SK-N-SH treated with all-trans-retinoic acid at 6 μM for 48 hours (cell line): Measurements from ENCODE around the gene SCAMP5.

Experiments
- ARNTL ChIP-seq: fragments of 450-650 bp; formaldehyde crosslinking; IDR thresholded peaks from 2 replicates; pipeline ENCODE4 v1.5.0; 2020; ENCODE audit warnings: low read depth, mild to moderate bottlenecking, moderate library complexity, borderline replicate concordance
- GLIS3 ChIP-seq: fragments of 250-450 bp; sonication (Bioruptor Pico); IDR thresholded peaks from 2 replicates; pipeline ENCODE4 v1.5.0; 2020; ENCODE audit warnings: mild to moderate bottlenecking, moderate library complexity
- RARB ChIP-seq: fragments of 250-450 bp; sonication (Bioruptor Pico); IDR thresholded peaks from 2 replicates; pipeline ENCODE4 v1.8.0; 2021; ENCODE audit warnings: mild to moderate bottlenecking, moderate library complexity
- ZFP3 ChIP-seq: fragments of 250-450 bp; sonication (Bioruptor Pico); IDR thresholded peaks from 2 replicates; pipeline ENCODE4 v1.5.0; 2020; ENCODE audit warnings: mild to moderate bottlenecking, moderate library complexity
- ZFP30 ChIP-seq: fragments of 450-650 bp; formaldehyde crosslinking; IDR thresholded peaks from 2 replicates; pipeline ENCODE4 v1.5.0; 2022; ENCODE audit warnings: mild to moderate bottlenecking, moderate library complexity
- ZNF70 ChIP-seq: fragments of 450-650 bp; formaldehyde crosslinking; IDR thresholded peaks from 2 replicates; pipeline ENCODE4 v1.5.0; 2020; ENCODE audit warnings: mild to moderate bottlenecking, moderate library complexity
- TF ChIP-seq, protein P1 (sequence below): fragments of 250-450 bp; sonication (Bioruptor Pico); IDR thresholded peaks from 2 replicates; pipeline ENCODE4 v1.5.1; 2020; ENCODE audit warnings: low read depth, mild to moderate bottlenecking, moderate library complexity
- TF ChIP-seq, protein P2 (sequence below): fragments of 250-450 bp; sonication (Bioruptor Pico); IDR thresholded peaks from 2 replicates; pipeline ENCODE4 v1.5.0; 2020; ENCODE audit warnings: mild to moderate bottlenecking, moderate library complexity
- TF ChIP-seq, protein P3 (sequence below): fragments of 250-450 bp; sonication (Bioruptor Pico); IDR thresholded peaks from 2 replicates; pipeline ENCODE4 v1.8.0; 2021; ENCODE audit warnings: low read depth, mild to moderate bottlenecking, moderate library complexity, borderline replicate concordance

DNA sequence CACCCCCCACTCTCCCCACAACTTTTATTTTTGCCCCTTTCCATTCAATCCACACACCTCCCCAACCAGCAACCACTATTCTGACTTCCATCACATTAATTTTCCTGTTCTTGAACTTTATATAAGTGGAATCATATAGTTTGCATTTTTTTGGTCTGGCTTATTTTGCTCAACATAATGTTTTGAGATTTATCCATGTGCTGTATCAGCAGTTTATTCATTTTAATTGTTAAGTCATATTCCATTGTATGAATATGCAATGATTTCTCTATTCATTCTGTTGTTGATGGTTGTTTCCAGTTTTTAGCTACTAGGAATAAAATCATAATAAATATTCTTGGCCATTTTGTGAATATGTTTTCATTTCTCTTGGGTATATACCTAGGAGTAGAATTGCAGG, 5.8 kb upstream of the SCAMP5 start:
- TF ChIP-seq ZFP3 (CRISPR knock-in tag), result no peak
- TF ChIP-seq ZNF70, result no peak
- no peak for TF ChIP-seq RARB (CRISPR knock-in tag)
- TF ChIP-seq, protein P1, sequence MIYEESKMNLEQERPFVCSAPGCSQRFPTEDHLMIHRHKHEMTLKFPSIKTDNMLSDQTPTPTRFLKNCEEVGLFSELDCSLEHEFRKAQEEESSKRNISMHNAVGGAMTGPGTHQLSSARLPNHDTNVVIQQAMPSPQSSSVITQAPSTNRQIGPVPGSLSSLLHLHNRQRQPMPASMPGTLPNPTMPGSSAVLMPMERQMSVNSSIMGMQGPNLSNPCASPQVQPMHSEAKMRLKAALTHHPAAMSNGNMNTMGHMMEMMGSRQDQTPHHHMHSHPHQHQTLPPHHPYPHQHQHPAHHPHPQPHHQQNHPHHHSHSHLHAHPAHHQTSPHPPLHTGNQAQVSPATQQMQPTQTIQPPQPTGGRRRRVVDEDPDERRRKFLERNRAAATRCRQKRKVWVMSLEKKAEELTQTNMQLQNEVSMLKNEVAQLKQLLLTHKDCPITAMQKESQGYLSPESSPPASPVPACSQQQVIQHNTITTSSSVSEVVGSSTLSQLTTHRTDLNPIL (CRISPR knock-in tag), result no peak
- TF ChIP-seq, protein P2, sequence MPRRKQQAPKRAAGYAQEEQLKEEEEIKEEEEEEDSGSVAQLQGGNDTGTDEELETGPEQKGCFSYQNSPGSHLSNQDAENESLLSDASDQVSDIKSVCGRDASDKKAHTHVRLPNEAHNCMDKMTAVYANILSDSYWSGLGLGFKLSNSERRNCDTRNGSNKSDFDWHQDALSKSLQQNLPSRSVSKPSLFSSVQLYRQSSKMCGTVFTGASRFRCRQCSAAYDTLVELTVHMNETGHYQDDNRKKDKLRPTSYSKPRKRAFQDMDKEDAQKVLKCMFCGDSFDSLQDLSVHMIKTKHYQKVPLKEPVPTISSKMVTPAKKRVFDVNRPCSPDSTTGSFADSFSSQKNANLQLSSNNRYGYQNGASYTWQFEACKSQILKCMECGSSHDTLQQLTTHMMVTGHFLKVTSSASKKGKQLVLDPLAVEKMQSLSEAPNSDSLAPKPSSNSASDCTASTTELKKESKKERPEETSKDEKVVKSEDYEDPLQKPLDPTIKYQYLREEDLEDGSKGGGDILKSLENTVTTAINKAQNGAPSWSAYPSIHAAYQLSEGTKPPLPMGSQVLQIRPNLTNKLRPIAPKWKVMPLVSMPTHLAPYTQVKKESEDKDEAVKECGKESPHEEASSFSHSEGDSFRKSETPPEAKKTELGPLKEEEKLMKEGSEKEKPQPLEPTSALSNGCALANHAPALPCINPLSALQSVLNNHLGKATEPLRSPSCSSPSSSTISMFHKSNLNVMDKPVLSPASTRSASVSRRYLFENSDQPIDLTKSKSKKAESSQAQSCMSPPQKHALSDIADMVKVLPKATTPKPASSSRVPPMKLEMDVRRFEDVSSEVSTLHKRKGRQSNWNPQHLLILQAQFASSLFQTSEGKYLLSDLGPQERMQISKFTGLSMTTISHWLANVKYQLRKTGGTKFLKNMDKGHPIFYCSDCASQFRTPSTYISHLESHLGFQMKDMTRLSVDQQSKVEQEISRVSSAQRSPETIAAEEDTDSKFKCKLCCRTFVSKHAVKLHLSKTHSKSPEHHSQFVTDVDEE (CRISPR knock-in tag), result no peak
- no peak for TF ChIP-seq ARNTL
- TF ChIP-seq, protein P3, sequence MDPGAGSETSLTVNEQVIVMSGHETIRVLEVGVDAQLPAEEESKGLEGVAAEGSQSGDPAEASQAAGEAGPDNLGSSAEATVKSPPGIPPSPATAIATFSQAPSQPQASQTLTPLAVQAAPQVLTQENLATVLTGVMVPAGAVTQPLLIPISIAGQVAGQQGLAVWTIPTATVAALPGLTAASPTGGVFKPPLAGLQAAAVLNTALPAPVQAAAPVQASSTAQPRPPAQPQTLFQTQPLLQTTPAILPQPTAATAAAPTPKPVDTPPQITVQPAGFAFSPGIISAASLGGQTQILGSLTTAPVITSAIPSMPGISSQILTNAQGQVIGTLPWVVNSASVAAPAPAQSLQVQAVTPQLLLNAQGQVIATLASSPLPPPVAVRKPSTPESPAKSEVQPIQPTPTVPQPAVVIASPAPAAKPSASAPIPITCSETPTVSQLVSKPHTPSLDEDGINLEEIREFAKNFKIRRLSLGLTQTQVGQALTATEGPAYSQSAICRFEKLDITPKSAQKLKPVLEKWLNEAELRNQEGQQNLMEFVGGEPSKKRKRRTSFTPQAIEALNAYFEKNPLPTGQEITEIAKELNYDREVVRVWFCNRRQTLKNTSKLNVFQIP (CRISPR knock-in tag), result no peak
- TF ChIP-seq ZFP30 (CRISPR knock-in tag), result no peak
- no peak for TF ChIP-seq GLIS3 (CRISPR knock-in tag)
